ENCODE data around the gene RNF166. TPM values are rescaled to one million over a fixed set of nuclear protein-coding genes. Genes with fewer than 3 reads are reported as not detected.

The RNF166 gene
- total and polyA plus RNA-seq, 8 donors = 9.7 to 40.9 (median 11.8) TPM

DNA sequence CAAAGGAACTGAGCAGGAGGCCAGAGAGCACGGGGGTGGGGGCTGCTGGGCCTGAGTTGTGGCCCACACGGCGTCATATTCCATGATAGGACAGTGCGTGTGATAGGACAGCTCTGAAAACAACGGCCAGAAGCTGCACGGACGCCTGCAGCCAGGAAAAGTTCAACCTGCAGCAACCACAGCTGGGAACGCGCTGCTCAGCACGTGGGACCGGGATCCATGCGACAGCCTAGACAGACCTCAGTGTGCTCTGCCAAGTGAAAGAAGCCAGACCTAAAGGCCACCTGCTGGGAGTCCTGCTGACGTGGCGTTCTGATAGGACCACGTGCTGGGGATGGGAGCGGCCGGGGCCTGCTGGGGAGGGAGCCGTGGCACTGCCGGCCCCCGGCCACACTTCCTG lies 21.7 kb upstream of the RNF166 start:
- no peaks in the 10 kb centered on the region for H3K27me3 ChIP-seq
- DNase-seq (no peak), FAIRE-seq (no peak), ATAC-seq (peak in 1 of 4 donors; percentile 29)
- intact Hi-C loops (cut with DNase I) = no loop called here
- no peak overlapping the region for H3K27ac ChIP-seq
- TF ChIP-seq, protein P1, sequence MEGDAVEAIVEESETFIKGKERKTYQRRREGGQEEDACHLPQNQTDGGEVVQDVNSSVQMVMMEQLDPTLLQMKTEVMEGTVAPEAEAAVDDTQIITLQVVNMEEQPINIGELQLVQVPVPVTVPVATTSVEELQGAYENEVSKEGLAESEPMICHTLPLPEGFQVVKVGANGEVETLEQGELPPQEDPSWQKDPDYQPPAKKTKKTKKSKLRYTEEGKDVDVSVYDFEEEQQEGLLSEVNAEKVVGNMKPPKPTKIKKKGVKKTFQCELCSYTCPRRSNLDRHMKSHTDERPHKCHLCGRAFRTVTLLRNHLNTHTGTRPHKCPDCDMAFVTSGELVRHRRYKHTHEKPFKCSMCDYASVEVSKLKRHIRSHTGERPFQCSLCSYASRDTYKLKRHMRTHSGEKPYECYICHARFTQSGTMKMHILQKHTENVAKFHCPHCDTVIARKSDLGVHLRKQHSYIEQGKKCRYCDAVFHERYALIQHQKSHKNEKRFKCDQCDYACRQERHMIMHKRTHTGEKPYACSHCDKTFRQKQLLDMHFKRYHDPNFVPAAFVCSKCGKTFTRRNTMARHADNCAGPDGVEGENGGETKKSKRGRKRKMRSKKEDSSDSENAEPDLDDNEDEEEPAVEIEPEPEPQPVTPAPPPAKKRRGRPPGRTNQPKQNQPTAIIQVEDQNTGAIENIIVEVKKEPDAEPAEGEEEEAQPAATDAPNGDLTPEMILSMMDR (IDR thresholded peaks at IDR 0.05) = no peak
- no peak overlapping the region for H3K4me3 ChIP-seq
- no peaks in the 10 kb centered on the region for H3K4me1 ChIP-seq
- H3K9me3 ChIP-seq = no peaks in the 10 kb centered on the region
- WGBS, 2 donors = 61 to 71% methylated on average over 17 to 20 of the region's 20 CpGs
- H3K36me3 ChIP-seq = peaks cover 0 to 3% (median 0%) of the 10 kb centered on the region in 3 donors

DNA sequence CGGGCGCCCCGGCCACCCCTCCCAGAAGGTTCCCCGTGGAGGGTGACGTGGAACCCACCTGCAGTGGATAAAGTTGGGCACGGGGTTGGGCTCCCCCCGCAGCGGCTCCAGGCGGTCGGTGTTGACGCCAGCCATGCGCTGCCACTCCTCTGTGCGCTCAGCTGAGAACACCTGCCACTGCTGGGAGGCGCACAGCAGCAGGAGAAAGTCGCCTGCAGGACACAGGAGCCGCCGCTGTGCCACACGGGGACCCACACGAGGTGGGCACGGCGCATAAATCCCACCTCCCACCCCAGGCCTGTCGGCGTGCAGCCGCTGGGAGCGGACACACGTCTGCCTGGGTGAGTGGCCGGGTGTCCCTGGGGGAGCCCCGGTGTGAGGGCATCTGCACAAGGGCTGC lies 20.8 kb upstream of the RNF166 start:
- intact Hi-C loops (cut with DNase I) = no loop called here
- H3K36me3 ChIP-seq = peaks cover 0 to 4% (median 0%) of the 10 kb centered on the region in 3 donors
- 91 to 94% methylated on average over 28 of the region's 28 CpGs for WGBS, 2 donors
- ATAC-seq = no peak
- H3K27me3 ChIP-seq = no peaks in the 10 kb centered on the region
- no peaks in the 10 kb centered on the region for H3K9me3 ChIP-seq
- H3K4me1 ChIP-seq = no peaks in the 10 kb centered on the region
- no peak overlapping the region for H3K27ac ChIP-seq
- no peak for DNase-seq
- FAIRE-seq = no peak
- no peak overlapping the region for H3K4me3 ChIP-seq
- TF ChIP-seq, protein P1 (IDR thresholded peaks at IDR 0.05) = no peak

DNA sequence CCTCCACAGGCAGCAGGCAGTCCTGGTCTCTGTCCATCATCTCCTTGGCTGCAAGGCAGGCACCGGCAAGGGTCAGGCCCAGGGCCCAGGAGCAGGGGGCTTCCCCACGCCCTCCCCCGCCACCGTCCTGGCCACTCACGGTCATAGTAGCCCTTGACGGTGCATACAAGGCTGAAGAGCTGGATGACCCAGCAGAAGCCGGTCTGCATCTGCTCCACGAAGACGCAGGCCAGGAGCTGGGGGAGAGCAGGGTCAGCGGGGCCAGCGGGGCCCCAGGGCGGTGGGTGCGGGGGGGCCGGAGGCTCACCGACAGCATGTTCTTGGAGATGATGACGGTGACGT lies 20.2 kb upstream of the RNF166 start:
- 84 to 90% methylated on average over 14 to 17 of the region's 17 CpGs for WGBS, 2 donors
- TF ChIP-seq, protein P1 (IDR thresholded peaks at IDR 0.05) = no peak
- H3K27me3 ChIP-seq = no peaks in the 10 kb centered on the region
- peaks cover 0 to 11% (median 0%) of the 10 kb centered on the region in 3 donors for H3K36me3 ChIP-seq
- no peak for ATAC-seq
- FAIRE-seq = no peak
- H3K27ac ChIP-seq = no peak overlapping the region
- no peak overlapping the region for H3K4me3 ChIP-seq
- H3K4me1 ChIP-seq = no peaks in the 10 kb centered on the region
- H3K9me3 ChIP-seq = no peaks in the 10 kb centered on the region
- intact Hi-C loops (cut with DNase I) = no loop called here
- DNase-seq = no peak

DNA sequence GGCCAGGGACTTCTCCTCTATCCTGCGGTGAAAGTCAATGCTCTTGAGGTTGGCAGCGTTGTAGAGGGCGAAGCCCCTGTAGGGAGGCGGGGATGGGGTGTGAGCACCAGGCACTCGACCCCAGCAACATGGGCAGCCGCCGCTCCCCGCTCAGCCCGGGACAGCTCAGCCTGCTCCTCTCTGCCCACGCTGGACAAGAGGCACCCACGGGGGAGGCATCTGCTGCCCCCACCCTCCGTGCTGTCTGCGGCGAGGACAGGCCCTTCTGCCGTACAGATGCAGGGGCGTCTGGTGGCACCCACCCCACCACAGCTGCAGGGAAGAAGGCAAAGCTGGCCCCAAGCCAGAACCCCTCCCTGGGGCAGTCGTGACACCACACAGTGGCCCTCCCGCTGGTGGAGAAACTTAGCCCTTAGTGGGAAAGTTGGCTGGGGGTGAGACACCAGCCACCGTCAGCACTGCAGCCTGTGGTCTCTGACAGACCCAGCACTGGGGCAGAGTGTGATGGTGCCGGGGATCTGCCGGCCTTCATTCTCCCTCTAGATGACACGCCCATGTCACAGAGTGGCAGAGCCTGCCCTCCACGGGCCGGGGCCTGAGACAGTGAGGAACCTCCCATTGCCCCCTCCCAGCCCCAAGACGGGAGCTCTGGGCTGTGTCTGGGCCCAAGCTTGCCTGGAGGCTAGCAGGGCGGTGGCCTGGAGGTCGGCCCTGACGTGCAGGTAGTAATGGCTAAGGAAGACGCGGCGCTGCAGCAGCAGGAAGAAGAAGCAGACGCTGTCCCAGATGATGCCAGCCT lies 19.6 kb upstream of the RNF166 start:
- Histone ChIP-seq H3K27me3 (no peaks in the 10 kb centered on the region), H3K27ac (no peak overlapping the region), H3K9me3 (no peaks in the 10 kb centered on the region), H3K36me3 (peaks cover 0 to 12% (median 0%) of the 10 kb centered on the region in 3 donors), H3K4me3 (no peak overlapping the region), H3K4me1 (no peaks in the 10 kb centered on the region)
- TF ChIP-seq, protein P1 (IDR thresholded peaks at IDR 0.05) = no peak
- DNase-seq = no peak
- intact Hi-C loops (cut with DNase I) = no loop called here
- ATAC-seq = no peak
- WGBS, 2 donors = 78 to 87% methylated on average over 32 of the region's 32 CpGs
- FAIRE-seq = no peak

DNA sequence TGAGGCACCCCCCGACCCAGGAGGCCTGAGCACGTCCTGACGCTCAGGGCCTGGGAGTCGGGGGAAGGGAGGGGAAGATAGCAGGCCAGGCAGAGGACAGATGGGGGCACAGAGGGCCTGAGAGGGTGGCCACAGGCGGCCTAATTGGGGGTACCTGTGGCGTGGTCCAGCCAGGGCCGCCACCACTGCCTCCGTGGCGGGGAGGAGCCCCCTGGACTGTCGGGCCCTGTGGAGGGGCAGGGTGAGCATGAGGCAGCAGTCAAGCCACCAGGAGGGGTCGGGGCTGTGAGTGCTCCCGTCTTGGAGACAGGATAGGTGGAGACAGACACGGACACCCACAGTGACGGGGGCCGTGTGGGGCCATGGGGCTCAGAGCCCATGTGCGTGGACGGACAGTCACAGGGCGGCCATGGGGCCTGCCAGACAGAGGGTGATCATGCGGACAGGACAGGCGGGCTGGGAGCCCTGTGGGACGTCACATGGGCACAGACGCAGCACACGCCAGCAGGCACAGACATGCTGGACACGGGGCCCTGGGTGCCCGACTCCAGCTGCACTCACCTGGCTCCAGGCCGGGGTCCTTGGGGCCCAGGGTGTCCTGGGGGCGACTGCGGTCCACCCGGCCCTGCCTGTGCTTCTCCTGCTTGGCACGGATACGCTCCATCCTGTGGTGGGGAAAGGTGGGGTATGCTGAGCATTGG lies 18.8 kb upstream of the RNF166 start:
- Histone ChIP-seq H3K4me1 (no peaks in the 10 kb centered on the region), H3K27me3 (no peaks in the 10 kb centered on the region), H3K9me3 (no peaks in the 10 kb centered on the region), H3K4me3 (no peak overlapping the region), H3K36me3 (peaks cover 0 to 12% (median 0%) of the 10 kb centered on the region in 3 donors), H3K27ac (no peak overlapping the region)
- DNase-seq (no peak), ATAC-seq (peak in 1 of 4 donors; percentile 13), FAIRE-seq (no peak)
- TF ChIP-seq, protein P1 (IDR thresholded peaks at IDR 0.05) = no peak
- 62 to 79% methylated on average over 26 to 31 of the region's 31 CpGs for WGBS, 2 donors
- intact Hi-C loops (cut with DNase I) = no loop called here

Measured in pancreas (tissue), 10 donors.